Esophagus mucosa (tissue), 1 donor: ENCODE data around the gene CPSF7. TPM values are rescaled to one million over a fixed set of nuclear protein-coding genes. Genes with fewer than 3 reads are reported as not detected.

Experiments
- ATAC-seq: fragments of 200-7000 bp; cut with Tn5 transposase; one replicate; pipeline ENCODE4 v1.9.1; 2020
- total RNA-seq: library from RNA; stranded (reverse); gene quantifications from one replicate; pipeline ENCODE4 v1.2.4, GENCODE V29; 2023
- donor health status: DM: yes; HTN: yes; CAD: no.

Gene CPSF7
- total RNA-seq, 1 donor from 2014 or later, result 44.8 TPM

DNA sequence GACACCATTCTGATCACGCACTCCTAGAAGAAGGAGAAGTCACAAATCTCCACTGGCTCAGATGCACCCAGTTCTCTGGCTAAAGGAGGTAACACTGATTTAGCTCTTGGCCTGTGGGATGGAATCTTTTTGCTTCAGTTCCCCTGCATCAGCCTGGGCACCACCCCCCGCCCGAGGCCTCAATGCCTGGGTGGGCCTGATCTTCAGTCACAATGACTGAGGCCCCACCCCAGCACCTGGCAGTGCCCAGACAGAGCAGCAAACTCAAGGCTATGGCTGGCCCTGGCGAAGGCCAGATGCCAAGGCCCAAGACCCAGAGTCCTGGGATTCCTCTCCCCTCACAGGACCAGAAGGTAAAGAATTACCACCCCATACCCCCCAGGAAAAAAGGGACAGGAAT, 73.1 kb downstream of the CPSF7 start:
- ATAC-seq, result peak; percentile 4

DNA sequence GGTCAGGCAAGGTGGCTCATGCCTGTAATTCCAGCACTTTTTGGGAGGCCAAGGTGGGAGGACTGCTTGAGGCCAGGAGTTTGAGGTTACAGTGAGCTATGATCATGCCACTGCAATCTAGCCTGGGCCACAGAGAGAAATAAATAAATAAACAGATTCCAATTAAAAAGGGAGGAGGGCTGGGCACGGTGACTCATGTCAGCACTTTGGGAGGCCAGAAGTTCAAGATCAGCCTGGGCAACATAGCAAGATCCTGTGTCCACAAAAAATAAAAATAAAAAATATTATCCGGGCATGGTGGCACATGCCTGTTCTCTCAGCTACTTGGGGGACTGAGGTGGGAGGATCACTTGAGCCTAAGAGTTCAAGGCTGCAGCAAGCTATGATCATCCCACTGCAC, 75.6 kb downstream of the CPSF7 start:
- no peak for ATAC-seq

DNA sequence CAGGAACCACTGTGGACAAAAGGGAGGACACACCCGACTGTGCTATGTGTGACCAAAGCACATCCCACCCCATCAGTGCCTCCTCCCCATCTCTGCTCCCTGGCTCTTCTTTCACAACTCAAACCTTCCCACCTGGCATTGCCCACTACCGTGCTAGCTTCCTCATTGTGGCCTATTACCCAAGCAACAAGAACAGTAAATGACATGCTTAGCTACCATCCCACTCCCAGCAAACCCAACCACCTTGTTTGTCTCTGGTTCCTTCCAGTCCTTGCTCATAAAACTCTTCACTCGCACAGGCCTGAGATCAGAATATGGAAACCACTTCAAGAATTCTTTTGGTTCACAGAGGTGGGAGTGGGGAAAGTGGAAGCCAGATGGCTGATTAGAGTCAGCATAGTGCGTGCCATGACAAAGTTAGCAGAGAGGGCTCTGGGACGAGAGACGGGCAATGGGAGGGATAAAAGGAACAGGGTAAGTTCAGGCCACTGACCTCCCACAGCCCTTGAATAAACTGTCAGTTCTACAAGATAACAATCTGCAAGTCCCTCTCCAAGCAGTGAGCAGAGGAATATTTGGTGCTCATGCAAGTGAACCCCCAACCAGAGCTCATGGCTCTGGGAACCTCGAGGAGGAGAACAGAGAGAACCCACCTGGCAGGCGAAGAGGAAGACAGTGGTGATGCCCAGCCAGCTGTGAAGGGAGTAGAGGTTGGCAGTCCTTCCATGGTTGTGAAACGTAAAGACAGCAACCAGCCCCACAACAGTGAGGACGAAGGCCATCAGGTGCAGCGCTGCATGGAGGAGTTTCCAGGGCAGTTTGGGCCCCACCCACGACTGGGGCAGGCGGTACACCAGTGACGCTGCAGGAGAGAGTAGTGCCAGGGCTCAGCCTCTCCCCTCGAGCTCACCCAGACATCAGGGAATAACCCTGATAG, 76.4 kb downstream of the CPSF7 start:
- no peak for ATAC-seq

Other genes starting within 250 kb of the CPSF7 start
- gene PGA3, start 226.5 kb downstream of the CPSF7 start, total RNA-seq, result not detected
- not detected for gene PGA4, start 207.6 kb downstream of the CPSF7 start, total RNA-seq
- gene PGA5, start 188.8 kb downstream of the CPSF7 start, total RNA-seq, result not detected
- gene VWCE, start 134.7 kb downstream of the CPSF7 start, total RNA-seq, result 0.52 TPM
- 130 TPM for gene DDB1, start 96.9 kb downstream of the CPSF7 start, total RNA-seq
- 46.0 TPM for gene TKFC, start 96.7 kb downstream of the CPSF7 start, total RNA-seq
- gene CYB561A3, start 68.1 kb downstream of the CPSF7 start, total RNA-seq, result 27.7 TPM
- gene TMEM138, start 67.6 kb downstream of the CPSF7 start, total RNA-seq, result 23.1 TPM
- 7.3 TPM for gene TMEM216, start 37.4 kb downstream of the CPSF7 start, total RNA-seq
- gene SDHAF2, start 149 bp upstream of the CPSF7 start, total RNA-seq, result 24.7 TPM
- 0.12 TPM for gene LRRC10B, start 78.8 kb upstream of the CPSF7 start, total RNA-seq
- gene SYT7, start 151.1 kb upstream of the CPSF7 start, total RNA-seq, result 3.6 TPM